Panc1 (cell line): Measurements from ENCODE around the gene EXOC3L1. TPM values are rescaled to one million over a fixed set of nuclear protein-coding genes. Genes with fewer than 3 reads are reported as not detected.

ENCODE experiments used
- ATAC-seq: fragments of 200-7000 bp; cut with Tn5 transposase; 2 replicates; pipeline ENCODE4 v1.9.1; 2020; ENCODE audit warnings: mild to moderate bottlenecking, moderate library complexity
- BruUV-seq: library from RNA; stranded (reverse); fragments of 400-500 nt; replicated peaks from 2 replicates; lab custom pipeline; 2021; lab: Mats Ljungman, UMichigan
- CTCF ChIA-PET: fragments of 300-600 bp; sonication (Branson Sonifier 250); formaldehyde crosslinking; loops from one replicate; lab custom pipeline; 2022; ENCODE audit warnings: antibody characterized with exemption; lab: Charles Lee
- POLR2A ChIA-PET: fragments of 300-600 bp; sonication (Branson Sonifier 250); formaldehyde crosslinking; loops from one replicate; lab custom pipeline; 2022; ENCODE audit warnings: antibody characterized with exemption; lab: Charles Lee
- DNase-seq: peaks from one replicate; pipeline ENCODE4 v3.0.0-alpha.2; 2010; ENCODE audit warnings: low read depth, low spot score
- H3K27ac ChIP-seq: 2 replicates; pipeline ENCODE4 v1.5.1; 2011; ENCODE audit warnings: mild to moderate bottlenecking, low read length, inconsistent platforms
- H3K27me3 ChIP-seq: fragments of 200-500 bp; sonication (Bioruptor generic); 2 replicates; pipeline ENCODE4 v1.6.0; 2014; ENCODE audit warnings: low read length, inconsistent platforms; ENCODE audit not compliant: control insufficient read depth, insufficient read depth
- H3K36me3 ChIP-seq: fragments of 200-500 bp; sonication (Bioruptor generic); 2 replicates; pipeline ENCODE4 v1.5.1; 2014; ENCODE audit warnings: inconsistent platforms, mild to moderate bottlenecking, low read length, moderate library complexity; ENCODE audit not compliant: control insufficient read depth, insufficient read depth
- H3K4me1 ChIP-seq: 2 replicates; pipeline ENCODE4 v1.5.1; 2011; ENCODE audit warnings: inconsistent platforms, mild to moderate bottlenecking, low read length, moderate library complexity; ENCODE audit not compliant: control insufficient read depth, insufficient read depth
- H3K4me3 ChIP-seq, 2 experiments: 2 replicates each; pipeline ENCODE4 v1.5.1; 2011 to 2012; ENCODE audit warnings: low read depth in 2 of 2, low read length in 2 of 2, mild to moderate bottlenecking in 2 of 2, inconsistent platforms in 1 of 2, moderate library complexity in 1 of 2
- H3K9me3 ChIP-seq: fragments of 200-500 bp; sonication (Bioruptor generic); 2 replicates; pipeline ENCODE4 v1.5.1; 2014; ENCODE audit warnings: low read depth, mild to moderate bottlenecking, inconsistent platforms, low read length, moderate library complexity; ENCODE audit not compliant: control insufficient read depth, insufficient read depth
- POLR2AphosphoS5 ChIP-seq: IDR thresholded peaks from 2 replicates; pipeline ENCODE4 v1.6.1; 2012; ENCODE audit warnings: mild to moderate bottlenecking, low read depth, low read length, moderate library complexity
- SIN3A ChIP-seq: IDR thresholded peaks from 2 replicates; pipeline ENCODE4 v1.6.1; 2012; ENCODE audit warnings: low read depth, mild to moderate bottlenecking, low read length, moderate library complexity, borderline replicate concordance; ENCODE audit not compliant: insufficient read depth
- TCF7L2 ChIP-seq: IDR thresholded peaks from 2 replicates; pipeline ENCODE4 v1.6.1; 2011; ENCODE audit warnings: mild to moderate bottlenecking, low read depth, low read length, inconsistent platforms
- in situ Hi-C: cut with HindIII; loops from 2 replicates; pipeline ENCODE4 v1.10.0; 2016; ENCODE audit warnings: low sequenced_read_pairs, low pct_unique_long_range_greater_than_20kb
- intact Hi-C: fragments of 100-400 bp; cut with micrococcal nuclease; formaldehyde crosslinking; loops from one replicate; pipeline ENCODE4 v1.10.0; 2022; ENCODE audit not compliant: unreplicated experiment
- total RNA-seq: library from RNA; stranded (reverse); gene quantifications from one replicate; pipeline ENCODE4 v1.2.1, GENCODE V29; 2021; ENCODE audit not compliant: unreplicated experiment
- TF ChIP-seq, protein P1 (sequence below): fragments of 450-650 bp; IDR thresholded peaks from 2 replicates; pipeline ENCODE4 v1.5.1; 2017; ENCODE audit warnings: mild to moderate bottlenecking
- TF ChIP-seq, protein P2 (sequence below), 2 experiments: IDR thresholded peaks; 2 replicates each; pipeline ENCODE4 v1.6.1; 2011 to 2012; ENCODE audit warnings: low read depth in 2 of 2, control low read depth in 1 of 2, low read length in 1 of 2, mild to moderate bottlenecking in 1 of 2, moderate library complexity in 1 of 2; ENCODE audit not compliant: insufficient read depth in 1 of 2

The EXOC3L1 gene
- total RNA-seq, 1 experiment from 2014 or later, result 0.41 TPM

DNA sequence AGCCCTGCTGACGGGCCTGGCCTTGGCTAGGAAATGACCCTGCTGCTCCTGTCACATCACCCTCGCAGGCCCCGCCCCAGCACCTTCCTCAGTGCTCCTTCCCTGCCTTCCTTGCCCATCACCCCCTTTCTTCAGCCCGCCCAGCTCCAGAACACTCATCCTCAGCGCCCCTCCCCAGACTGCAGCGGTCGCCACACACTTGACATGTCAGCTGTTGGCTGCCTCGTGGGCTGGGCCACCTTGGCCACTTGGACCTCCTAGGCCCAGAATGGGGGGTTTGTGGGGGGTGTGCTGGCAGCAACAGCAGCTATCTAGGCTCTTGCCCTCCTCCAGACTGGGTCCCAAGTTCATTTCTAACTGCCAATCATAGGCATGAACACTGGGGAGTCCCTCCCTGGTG, 19.6 kb upstream of the EXOC3L1 start:
- no TSS peak for BruUV-seq
- no peaks in the 10 kb centered on the region for H3K9me3 ChIP-seq
- H3K36me3 ChIP-seq, result no peaks in the 10 kb centered on the region
- ChIA-PET CTCF (no interaction called here), POLR2A (interaction anchor here (0.9 kb wide), 1 partner anchor 12 kb away, joined by 4 read pairs; no protein-coding TSS in a partner anchor)
- DNase-seq (no peak), ATAC-seq (no peak)
- intact Hi-C loops, result no loop called here
- in situ Hi-C loops, result no loop called here
- H3K27me3 ChIP-seq, result no peaks in the 10 kb centered on the region
- H3K27ac ChIP-seq, result no peak overlapping the region
- no peak overlapping the region for H3K4me3 ChIP-seq
- H3K4me1 ChIP-seq, result peaks cover 18% of the 10 kb centered on the region
- TF ChIP-seq, protein P1, sequence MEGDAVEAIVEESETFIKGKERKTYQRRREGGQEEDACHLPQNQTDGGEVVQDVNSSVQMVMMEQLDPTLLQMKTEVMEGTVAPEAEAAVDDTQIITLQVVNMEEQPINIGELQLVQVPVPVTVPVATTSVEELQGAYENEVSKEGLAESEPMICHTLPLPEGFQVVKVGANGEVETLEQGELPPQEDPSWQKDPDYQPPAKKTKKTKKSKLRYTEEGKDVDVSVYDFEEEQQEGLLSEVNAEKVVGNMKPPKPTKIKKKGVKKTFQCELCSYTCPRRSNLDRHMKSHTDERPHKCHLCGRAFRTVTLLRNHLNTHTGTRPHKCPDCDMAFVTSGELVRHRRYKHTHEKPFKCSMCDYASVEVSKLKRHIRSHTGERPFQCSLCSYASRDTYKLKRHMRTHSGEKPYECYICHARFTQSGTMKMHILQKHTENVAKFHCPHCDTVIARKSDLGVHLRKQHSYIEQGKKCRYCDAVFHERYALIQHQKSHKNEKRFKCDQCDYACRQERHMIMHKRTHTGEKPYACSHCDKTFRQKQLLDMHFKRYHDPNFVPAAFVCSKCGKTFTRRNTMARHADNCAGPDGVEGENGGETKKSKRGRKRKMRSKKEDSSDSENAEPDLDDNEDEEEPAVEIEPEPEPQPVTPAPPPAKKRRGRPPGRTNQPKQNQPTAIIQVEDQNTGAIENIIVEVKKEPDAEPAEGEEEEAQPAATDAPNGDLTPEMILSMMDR, result no peak
- TF ChIP-seq, protein P2, sequence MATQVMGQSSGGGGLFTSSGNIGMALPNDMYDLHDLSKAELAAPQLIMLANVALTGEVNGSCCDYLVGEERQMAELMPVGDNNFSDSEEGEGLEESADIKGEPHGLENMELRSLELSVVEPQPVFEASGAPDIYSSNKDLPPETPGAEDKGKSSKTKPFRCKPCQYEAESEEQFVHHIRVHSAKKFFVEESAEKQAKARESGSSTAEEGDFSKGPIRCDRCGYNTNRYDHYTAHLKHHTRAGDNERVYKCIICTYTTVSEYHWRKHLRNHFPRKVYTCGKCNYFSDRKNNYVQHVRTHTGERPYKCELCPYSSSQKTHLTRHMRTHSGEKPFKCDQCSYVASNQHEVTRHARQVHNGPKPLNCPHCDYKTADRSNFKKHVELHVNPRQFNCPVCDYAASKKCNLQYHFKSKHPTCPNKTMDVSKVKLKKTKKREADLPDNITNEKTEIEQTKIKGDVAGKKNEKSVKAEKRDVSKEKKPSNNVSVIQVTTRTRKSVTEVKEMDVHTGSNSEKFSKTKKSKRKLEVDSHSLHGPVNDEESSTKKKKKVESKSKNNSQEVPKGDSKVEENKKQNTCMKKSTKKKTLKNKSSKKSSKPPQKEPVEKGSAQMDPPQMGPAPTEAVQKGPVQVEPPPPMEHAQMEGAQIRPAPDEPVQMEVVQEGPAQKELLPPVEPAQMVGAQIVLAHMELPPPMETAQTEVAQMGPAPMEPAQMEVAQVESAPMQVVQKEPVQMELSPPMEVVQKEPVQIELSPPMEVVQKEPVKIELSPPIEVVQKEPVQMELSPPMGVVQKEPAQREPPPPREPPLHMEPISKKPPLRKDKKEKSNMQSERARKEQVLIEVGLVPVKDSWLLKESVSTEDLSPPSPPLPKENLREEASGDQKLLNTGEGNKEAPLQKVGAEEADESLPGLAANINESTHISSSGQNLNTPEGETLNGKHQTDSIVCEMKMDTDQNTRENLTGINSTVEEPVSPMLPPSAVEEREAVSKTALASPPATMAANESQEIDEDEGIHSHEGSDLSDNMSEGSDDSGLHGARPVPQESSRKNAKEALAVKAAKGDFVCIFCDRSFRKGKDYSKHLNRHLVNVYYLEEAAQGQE (IDR thresholded peaks at IDR 0.05; ENCODE audit: insufficient read depth in 1 of 2, low read depth in 2 of 2, low read length in 1 of 2), result no peak
- no peak for TF ChIP-seq SIN3A
- TF ChIP-seq TCF7L2, result no peak
- no peak for TF ChIP-seq POLR2AphosphoS5

DNA sequence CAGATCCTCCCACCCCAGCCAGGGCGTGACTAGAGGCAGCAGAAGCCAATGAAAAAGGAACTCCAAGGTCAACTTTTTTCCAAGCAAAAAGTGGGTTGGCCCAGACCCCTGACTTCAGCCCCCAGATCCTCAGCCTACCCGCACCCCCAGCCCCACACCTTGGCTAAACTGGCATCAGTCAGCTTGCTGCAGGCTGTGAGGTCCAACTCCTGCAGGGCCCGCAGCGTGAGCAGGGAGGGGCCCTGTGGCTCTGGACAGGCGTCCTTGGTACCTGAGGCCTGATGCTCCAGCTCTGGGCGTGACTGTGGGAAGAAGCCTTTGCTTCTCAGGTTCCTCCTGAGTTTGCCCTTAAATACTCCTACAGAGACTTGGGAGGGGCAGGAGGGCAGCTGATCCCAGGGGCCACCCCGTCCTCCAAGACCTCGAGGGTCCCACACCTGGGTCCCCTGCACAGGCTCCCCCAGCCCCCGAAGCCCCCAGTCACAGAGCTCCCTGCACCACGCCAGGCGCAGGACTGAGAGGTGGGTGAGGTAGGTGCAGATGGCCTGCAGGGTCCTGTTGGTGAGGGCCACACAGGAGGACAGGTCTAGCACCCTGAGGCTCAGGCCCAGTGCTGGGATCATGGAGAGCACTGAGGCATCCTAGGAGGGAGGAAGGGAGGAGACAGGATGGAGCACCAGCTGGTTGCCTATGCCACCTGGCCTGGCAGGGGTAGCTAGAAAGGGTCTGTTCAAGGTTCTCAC, 18.4 kb upstream of the EXOC3L1 start:
- H3K27me3 ChIP-seq, result no peaks in the 10 kb centered on the region
- ChIA-PET CTCF (interaction anchor here (0.5 kb wide), 1 partner anchor 10 kb away, joined by 4 read pairs; no protein-coding TSS in a partner anchor), POLR2A (interaction anchor here (0.9 kb wide), 1 partner anchor 10 kb away, joined by 4 read pairs; no protein-coding TSS in a partner anchor)
- no peak for DNase-seq
- TF ChIP-seq TCF7L2 (no peak), POLR2AphosphoS5 (no peak; the same call in 1 of the 2 replicates), SIN3A (no peak)
- TF ChIP-seq, protein P1, result no peak
- TF ChIP-seq, protein P2 (IDR thresholded peaks at IDR 0.05; ENCODE audit: insufficient read depth in 1 of 2, low read depth in 2 of 2, low read length in 1 of 2), result no peak
- H3K4me1 ChIP-seq, result peaks cover 18% of the 10 kb centered on the region
- no peaks in the 10 kb centered on the region for H3K36me3 ChIP-seq
- BruUV-seq, result no TSS peak
- no peaks in the 10 kb centered on the region for H3K9me3 ChIP-seq
- in situ Hi-C loops, result no loop called here
- no peak overlapping the region for H3K27ac ChIP-seq
- ATAC-seq, result no peak
- intact Hi-C loops, result no loop called here
- no peak overlapping the region for H3K4me3 ChIP-seq
